ENCODE data around the gene RHBDF2.

Gene RHBDF2

DNA sequence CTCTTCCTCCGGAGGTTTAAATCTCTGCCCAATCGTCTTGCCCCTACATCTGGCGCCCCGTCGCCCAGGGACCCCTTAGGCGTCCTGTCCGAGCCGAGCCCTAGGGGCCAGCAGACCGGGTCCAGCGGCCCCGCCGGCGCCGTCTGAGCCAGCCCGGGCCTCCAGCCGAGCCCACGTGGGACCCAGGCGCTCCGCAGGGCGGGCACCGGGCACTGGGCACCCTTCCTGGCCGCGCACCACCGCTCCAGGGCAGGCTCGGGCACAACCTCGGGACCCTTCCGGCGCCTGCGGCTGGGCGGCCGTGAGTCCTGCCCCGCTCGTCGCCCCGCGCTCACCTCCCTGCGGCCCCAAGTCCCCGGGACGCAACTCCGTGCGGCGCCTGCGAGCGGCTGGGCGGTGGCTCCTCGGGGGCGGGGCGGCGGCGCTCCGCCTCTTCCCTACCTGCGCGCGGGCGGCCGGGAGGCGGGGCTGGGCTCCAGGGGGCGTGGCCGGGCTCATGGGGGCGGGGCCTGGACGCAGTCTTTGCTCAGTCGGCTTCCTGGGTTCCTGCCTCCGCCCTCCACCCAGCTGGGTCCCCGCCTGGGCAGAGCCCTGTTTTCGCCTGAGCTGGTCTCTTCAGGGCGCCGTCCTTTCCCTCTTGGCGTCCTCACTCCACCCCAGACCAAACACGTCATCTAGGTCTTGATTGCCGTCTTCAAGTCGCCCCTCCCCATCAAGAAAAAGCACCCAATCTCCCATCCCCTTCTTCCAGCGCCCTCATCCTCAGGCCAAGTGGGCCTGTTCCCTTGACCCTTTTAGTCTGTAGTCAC, at the start of gene RHBDF2:
RHBDF2 (minus strand) TSS at position 406 of the 809 bp plus-strand sequence. CDS start 19,899 bp downstream, outside the sequence.
- DNase-seq, result peak; percentile 96

DNA sequence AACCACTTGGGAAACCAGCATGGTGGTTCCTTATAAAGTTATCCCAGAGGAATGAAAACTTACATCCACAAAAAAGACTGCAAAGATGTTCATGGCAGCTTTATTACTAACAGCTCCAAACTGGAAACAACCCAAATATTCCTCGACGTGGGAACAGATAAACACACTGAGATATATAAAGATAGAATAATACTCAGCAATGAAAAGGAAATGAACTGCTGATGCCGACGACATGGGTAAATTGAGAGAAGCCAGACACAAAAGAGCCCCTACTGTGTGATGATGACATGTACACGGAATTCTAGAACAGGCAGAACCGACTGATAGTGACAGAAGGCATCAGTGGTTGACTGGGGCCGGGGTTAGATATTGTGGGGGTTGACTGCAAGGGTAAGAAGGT, 48.3 kb upstream of the RHBDF2 start:
- no peak for DNase-seq

GRCh38 chr17:76549215-76549518, 47.9 kb upstream of the RHBDF2 start:
- DNase-seq, result no peak

DNA sequence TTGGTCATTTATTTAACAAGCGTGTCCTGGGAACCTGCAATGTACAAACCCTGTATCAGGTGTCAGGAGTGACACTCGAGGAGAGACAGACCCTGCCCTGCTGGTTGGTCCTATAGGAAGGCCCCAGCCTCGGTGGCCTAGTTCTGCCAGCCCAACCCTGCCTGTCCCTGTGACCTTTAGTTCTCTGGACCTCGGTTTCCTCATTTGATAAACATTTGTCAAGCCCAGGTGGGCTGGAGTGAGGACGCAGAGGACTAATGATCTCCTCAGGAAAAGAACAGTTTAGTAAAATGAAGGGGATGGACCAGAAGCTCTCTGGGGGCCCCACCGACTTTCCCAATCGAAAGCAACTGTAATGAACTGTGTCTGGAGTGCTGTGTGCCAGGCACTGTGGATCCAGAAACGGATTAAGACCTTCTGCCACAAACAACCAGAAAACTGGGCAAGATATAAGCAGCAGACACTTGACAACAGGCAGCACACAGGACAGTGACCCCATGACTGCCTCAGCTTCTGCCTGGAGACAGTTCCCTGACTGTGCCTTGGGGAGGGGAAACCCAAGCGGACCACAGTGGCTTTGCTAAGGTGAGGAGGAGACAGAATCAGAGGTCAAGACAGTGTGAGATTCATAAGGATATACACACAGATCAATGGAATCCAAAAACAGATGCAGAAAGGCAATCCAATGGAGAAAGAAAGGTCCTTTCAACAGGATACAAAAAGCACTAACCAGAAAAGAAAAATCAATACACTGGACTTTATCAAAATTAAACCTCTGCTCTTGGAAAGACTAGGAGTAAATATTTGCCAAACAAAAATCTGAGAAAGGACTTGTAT, 47.4 kb upstream of the RHBDF2 start:
- no peak for DNase-seq

DNA sequence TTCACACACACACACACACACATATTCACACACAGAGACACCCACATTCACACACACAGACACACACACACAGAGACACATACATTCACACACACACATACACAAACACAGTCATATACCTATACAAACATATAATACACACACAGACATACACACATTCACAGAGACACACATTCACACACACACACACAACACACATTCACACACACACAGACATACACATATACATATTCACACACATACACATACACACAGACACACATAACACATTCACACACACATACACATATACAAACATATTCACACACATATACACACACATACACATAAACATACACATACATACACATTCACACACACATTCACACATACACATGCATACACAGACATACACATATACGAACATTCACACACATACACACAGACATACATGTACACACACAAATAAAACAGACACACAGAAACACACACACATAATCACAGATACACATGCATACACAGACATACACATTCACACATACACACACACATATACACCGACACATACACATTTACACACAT, 46.5 kb upstream of the RHBDF2 start:
- DNase-seq, result no peak

DNA sequence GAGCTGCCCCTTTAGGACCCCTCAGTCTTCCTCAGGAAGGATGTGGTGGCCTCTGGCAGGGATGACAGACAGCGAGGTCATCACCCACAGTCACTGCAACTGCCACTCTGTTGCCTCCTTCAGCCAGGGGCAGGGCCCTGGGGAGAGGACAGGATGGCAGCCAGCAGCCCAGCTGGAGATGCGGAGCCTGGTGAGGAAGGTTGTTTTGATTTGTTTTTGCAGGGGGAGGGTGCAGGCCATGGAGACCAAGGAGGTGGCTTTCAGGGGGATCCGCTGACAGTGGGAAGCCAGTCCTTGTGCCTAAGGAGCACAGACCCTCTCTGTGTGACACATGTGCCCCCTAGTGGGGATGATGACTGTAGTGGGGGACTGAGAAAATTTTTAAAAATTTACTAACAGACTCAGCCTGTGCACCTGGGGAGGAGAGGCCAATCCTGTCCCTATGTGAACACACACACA, 46.0 kb upstream of the RHBDF2 start:
- peak; percentile 64 for DNase-seq

GRCh38 chr17:76546556-76547182, 45.4 kb upstream of the RHBDF2 start:
- DNase-seq, result no peak

DNA sequence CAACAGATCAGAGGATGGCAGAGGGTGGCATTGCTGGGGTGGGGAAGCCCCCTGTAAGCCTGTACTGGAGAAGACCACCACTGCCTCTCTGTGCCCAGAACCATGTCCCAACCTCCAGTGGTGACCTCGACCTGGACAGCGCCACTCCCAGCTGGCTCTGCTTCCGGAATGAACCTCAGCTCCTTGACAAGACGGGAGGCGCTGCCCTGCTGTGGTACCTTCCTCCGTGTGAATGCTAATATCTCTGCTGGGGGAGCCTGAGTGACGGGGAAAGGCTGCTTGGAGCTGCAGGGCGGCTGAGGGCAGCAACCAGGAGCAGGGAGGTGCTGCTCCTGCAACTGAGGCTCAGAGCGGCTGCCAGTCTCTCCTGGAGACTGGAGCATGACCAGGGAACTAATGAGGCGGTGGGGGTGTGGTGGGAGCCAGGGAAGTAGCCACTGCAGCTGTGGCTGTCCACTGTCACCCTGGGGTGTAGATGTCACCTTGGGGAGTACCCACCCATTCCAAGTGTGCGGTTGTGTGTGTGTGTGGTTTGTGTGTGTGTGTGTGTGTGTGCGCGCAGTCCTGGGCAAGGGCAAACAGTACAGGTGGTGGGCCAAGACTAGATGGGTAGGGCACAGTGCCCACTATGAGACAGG, 44.8 kb upstream of the RHBDF2 start:
- no peak for DNase-seq

DNA sequence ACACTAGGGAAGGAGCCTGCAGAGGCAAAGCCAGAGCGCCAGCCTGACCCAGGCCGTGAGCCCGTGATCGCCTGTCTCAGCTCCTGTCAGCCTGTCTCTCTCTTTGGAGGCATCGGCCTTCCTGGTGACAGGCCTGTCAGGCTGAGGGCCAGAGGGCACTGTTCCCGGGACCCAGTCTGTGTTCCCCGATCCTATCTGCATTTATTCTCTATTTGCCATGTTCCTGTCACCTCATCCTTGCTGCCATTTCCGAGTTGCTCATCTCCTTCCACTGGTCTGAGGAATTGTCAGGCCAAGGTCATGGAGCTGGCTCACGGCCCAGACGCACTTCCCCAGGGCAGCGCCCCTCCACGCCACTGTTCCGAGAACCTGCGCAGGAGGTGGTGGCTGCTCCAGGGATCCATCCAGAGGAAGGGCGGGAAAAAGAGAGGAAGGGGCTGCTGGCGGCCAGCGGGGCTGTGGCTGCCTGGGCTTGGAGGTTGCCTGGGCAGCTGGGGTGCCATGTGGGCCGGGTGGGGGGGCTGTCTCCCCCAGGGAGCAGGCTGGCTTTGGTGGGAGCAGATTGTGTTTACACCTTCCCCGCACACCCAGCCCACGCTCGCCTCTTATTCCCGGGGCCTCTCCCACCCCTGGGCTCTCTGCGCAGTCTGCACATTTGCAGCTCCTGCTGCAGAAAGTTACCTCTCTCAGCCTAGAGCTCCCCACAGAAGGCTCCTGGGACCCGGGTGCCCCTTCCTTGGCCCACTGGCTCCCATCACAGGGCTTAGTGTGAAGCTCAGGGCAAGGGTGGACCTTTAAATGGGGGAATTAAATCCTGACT, 43.5 kb upstream of the RHBDF2 start:
- DNase-seq, result no peak

DNA sequence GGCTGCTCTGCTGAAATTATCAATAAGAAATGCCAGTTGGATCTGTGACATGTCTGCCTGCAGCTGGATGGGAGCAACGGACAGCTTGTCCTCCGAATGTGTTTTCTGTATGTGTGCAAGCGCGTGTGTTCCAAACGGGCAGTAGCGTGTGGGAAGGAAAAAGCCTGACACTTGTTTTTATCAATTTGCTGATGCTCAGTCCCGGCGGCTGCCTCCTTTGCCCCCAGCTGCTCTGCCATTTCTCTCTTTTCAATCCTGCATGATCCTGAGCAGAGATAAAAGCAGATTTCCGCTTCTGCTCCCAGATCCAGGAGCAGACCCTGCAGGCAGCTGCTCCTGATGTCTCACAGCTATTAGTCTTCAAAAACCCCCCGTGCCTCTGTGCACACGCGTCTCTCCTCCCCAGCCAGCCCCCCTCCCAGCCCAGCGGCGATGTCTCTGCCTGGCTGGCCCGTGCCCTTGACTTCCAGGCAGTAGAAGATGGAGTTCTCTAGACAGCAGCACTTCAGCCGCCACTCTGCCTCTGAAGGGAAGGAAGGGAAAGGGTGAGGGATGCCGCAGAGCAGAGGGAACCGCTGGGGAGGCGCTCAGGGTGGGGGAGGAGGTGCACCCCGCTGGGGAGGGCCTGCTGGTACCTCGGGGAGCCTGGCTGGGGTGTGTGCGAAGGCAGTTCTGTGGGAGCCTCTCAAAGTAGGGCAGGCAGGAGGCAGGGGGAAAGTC, 42.8 kb upstream of the RHBDF2 start:
- no peak for DNase-seq

GRCh38 chr17:76543482-76543825, 42.2 kb upstream of the RHBDF2 start:
- DNase-seq, result no peak

DNA sequence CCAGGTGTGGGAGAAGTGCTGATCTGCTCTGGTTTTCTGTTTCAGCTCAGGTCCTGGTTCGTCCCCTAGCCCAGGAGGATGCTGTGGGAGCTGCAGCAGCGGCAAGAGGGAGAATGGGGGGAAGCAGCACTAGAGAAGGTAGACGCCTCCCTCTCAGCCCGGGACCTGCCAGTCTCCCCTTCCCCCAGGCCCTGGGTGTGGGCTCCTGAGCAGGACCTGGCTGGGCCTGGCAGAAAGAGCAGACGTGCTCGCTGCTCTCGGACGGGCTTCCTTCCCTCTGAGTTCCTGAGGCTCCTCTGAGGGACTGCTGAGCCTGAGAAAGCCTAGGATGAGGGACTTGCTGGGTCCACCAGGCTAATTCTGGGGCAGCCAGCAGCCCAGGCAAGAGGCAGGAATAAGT, 41.8 kb upstream of the RHBDF2 start:
- no peak for DNase-seq

DNA sequence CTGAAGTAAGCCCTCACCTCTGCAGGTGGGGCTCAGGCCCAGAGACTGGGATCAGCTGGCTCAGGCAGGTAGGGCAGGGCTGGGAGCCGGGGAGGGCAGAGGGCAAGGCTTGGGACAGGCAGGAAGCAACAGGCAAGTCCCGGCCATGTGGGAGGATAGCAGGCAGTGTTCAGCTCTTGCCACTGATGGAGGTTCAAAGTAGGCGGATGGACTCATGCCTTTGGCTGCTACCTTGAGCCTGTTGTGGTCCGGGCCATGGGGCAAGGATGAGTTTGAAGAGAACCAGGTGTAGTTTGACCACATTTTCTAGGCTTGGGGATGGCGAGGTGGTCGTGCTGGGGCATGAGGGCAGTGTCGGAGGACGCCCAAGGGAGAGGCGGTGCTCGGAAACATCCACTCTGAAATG, 41.3 kb upstream of the RHBDF2 start:
- no peak for DNase-seq

DNA sequence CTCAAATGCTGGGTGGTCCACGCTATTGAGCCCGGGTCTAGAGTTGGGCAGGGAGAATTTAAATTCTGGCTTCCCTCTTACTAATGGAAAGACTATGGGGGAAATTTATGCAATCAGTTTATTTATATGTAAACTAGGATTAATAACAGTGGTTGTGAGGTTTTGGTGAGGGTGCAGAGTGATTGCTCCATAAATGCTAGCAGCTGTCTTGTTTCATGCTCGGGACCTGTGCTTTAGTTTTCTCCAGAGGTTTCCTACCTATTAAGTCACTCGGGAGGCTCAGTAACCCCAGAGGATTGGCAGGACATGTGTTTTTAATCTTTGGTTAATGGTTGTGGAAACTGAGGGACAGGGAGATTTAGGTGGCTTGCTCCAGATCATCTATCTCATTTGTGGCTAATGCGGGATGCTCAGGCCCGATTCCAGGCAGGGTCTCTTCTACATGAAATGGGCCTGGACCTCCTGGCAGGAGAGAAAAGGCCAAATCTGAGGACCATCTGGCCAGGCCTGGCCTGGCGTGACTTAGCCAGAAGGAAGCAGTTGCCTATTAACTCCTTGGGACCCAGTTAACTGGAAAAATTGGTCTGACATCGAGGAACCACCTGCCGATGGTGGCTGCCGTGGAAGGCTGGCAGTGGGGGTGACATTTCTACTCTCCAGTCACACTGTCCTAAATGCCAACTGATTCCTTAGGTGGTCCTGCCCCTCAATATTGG, 40.7 kb upstream of the RHBDF2 start:
- DNase-seq, result no peak

DNA sequence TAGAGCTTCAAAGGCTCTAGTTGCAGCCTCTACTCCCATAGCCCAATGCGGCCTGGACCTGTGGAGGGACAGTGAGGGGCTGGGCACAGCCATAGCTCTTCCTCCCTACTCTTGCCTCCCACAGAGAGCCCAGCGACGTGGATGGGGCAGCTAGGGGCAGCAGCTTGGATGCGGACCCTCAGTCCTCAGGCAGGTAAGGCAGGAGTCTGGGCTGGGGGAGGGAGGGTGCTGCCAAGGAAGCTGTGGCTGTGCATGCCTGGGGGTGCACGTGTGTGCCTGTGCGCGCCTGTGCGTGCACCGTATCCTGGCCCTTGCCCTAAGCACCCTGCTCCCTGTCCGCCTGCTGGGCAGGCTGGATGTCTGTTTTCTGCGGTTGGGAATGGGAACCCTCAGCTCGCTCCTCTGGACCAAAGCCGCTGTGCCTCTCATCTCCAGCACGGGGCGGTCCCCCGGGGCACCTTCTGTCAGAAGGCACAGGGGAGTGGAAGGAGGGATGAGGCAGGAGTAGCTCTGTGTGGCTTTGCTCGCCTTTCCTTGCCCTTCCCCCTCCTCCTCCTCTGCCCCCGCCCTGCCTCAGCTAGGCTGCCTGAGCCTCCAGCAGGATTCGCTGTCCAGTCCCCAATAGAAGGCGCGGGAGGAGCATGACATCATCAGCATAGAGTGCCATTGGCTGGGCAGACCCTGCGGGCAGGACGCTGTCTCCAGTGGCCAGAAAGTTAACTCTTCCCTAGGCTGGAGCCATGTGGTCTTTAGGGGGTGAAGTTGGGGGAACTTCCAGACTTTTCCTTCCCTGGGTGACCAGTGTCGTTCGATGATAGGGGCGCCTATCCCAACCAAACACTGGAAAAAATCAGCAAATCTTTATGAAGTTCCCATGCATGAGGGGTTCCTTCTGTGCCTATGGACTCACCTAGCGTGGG, 39.4 kb upstream of the RHBDF2 start:
- DNase-seq, result peak; percentile 48

GRCh38 chr17:76539631-76540271, 38.5 kb upstream of the RHBDF2 start, which contains the start of gene PRCD:
Gene PRCD, plus strand, starts transcription at chr17:76540044. Its CDS starts 98 bp downstream, at chr17:76540142.
- no peak for DNase-seq

GRCh38 chr17:76538941-76539570, 37.8 kb upstream of the RHBDF2 start:
- DNase-seq, result no peak

GRCh38 chr17:76538281-76538931, 37.2 kb upstream of the RHBDF2 start:
- DNase-seq, result no peak

Data from activated CD4-positive, alpha-beta T cell treated with anti-CD3 and anti-CD28 coated beads for 48 hours (primary cell).